Stimulated activated CD4-positive, alpha-beta T cell treated with anti-CD3 and anti-CD28 coated beads, Interleukin-1b, Interleukin-23, amount 100 ng/mL, for 24 hours (primary cell): ENCODE measurements around the gene AP3B1.

Source experiments
- DNase-seq, 4 experiments: peaks; one replicate each; pipeline ENCODE4 v3.0.0-alpha.2; 2020; ENCODE audit warnings: low read depth in 4 of 4, low spot score in 1 of 4

AP3B1 gene

GRCh38 chr5:77974576-77974975 is 319.9 kb downstream of the AP3B1 start:
- no peak for DNase-seq

GRCh38 chr5:77973253-77973609 is 321.3 kb downstream of the AP3B1 start:
- no peak for DNase-seq

GRCh38 chr5:77972469-77973252 is 321.8 kb downstream of the AP3B1 start:
- DNase-seq, result no peak

GRCh38 chr5:77971776-77972468 is 322.6 kb downstream of the AP3B1 start:
- no peak for DNase-seq

GRCh38 chr5:77970891-77971290 is 323.6 kb downstream of the AP3B1 start:
- no peak for DNase-seq

GRCh38 chr5:77963795-77964194 is 330.7 kb downstream of the AP3B1 start:
- no peak for DNase-seq

- DNase-seq, result no peak
Observed at GRCh38 chr5:77960863-77961396, 333.6 kb downstream of the AP3B1 start.

GRCh38 chr5:77960305-77960704 is 334.2 kb downstream of the AP3B1 start:
- no peak for DNase-seq

GRCh38 chr5:77958642-77959330 is 335.7 kb downstream of the AP3B1 start:
- DNase-seq, result no peak

- no peak for DNase-seq
Observed at GRCh38 chr5:77957931-77958521, 336.5 kb downstream of the AP3B1 start.

- DNase-seq, result no peak
Observed at GRCh38 chr5:77957516-77957915, 337.0 kb downstream of the AP3B1 start.

- DNase-seq, result no peak
Observed at GRCh38 chr5:77957081-77957480, 337.4 kb downstream of the AP3B1 start.

GRCh38 chr5:77955577-77955976 is 338.9 kb downstream of the AP3B1 start:
- no peak for DNase-seq

GRCh38 chr5:77953374-77953773 is 341.1 kb downstream of the AP3B1 start:
- no peak for DNase-seq

- DNase-seq, result no peak
Observed at GRCh38 chr5:77952636-77953212, 341.8 kb downstream of the AP3B1 start.
